ENCODE data around the gene PFKP. TPM values are rescaled to one million over a fixed set of nuclear protein-coding genes. Genes with fewer than 3 reads are reported as not detected.

PFKP gene
- total RNA-seq, 2 donors from 2014 or later, result 58.0 to 82.3 TPM

DNA sequence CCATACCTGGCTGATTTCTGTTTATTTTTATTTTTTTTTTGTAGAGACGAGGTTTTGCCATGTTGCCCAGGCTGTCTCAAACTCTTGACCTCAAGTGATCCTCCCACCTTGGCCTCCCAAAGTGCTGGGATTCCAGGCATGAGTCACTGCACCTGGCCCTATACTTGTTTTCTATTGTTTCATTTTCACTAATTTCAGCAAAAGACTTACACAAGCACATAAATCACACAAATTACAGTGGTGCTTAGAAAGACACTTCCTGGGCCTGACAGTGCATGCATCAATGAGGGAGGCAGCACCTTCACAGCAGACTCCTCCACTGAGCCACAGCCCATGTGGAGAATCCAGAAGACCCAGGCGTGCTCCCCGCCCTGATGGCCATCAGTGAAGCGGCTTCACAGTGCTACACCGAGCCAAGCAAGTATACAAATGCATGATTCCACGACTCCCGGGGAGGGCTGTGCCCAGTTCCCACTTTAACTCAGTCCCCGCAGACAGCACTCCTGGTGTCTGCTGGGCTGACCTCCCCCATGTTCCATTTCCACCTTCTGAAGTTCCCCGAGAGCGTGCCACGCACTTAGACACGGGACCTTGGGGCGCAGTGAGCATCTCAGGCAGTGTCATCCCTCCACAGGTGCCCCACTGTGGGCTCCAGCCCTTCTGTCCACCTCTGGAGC lies 84.7 kb downstream of the PFKP start:
- WGBS, 2 experiments (ENCODE audit: insufficient coverage in 1 of 2, insufficient read length in 1 of 2), result 95 to 99% methylated on average over 10 to 13 of the region's 13 CpGs

DNA sequence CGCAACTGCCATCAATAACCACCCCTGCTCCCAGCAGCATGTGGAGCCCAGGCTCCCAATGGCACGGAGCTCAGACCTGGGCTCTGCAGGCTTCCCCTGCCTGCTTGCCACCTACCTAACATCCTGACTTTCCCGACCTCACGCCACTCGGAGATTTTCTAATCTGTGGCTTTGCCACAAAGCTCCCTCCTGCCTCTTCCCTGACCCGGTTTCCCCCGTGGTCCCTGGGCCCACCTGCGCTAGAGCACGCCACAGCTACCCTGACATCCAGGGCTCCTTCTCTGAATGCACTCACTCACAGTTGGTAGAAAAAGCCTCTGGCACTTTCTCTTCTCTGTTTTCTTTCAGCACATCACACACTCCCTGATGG lies 85.2 kb downstream of the PFKP start:
- no peaks in the 10 kb centered on the region for H3K9me3 ChIP-seq (ENCODE audit: control insufficient read depth, low read length)
- 82 to 84% methylated on average over 7 to 9 of the region's 9 CpGs for WGBS, 2 experiments (ENCODE audit: insufficient coverage in 1 of 2, insufficient read length in 1 of 2)
- Mint-ChIP-seq H3K9me3 (no peaks in the 10 kb centered on the region), H3K4me3 (no peak overlapping the region), H3K4me1 (no peaks in the 10 kb centered on the region), H3K27me3 (ENCODE audit: insufficient read depth) (no peaks in the 10 kb centered on the region), H3K36me3 (ENCODE audit: low read depth) (peaks cover 60% of the 10 kb centered on the region), H3K27ac (no peak overlapping the region)
- TF ChIP-seq, protein P1, sequence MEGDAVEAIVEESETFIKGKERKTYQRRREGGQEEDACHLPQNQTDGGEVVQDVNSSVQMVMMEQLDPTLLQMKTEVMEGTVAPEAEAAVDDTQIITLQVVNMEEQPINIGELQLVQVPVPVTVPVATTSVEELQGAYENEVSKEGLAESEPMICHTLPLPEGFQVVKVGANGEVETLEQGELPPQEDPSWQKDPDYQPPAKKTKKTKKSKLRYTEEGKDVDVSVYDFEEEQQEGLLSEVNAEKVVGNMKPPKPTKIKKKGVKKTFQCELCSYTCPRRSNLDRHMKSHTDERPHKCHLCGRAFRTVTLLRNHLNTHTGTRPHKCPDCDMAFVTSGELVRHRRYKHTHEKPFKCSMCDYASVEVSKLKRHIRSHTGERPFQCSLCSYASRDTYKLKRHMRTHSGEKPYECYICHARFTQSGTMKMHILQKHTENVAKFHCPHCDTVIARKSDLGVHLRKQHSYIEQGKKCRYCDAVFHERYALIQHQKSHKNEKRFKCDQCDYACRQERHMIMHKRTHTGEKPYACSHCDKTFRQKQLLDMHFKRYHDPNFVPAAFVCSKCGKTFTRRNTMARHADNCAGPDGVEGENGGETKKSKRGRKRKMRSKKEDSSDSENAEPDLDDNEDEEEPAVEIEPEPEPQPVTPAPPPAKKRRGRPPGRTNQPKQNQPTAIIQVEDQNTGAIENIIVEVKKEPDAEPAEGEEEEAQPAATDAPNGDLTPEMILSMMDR (conservative IDR thresholded peaks at IDR 0.05), result no peak
- H3K27ac ChIP-seq (ENCODE audit: low read depth, low read length), result no peak overlapping the region
- peaks cover 77% of the 10 kb centered on the region for H3K36me3 ChIP-seq (ENCODE audit: control insufficient read depth, insufficient read depth, low read length)
- H3K9ac ChIP-seq (ENCODE audit: extremely low read depth, low read length, poor library complexity, severe bottlenecking), result no peak overlapping the region
- H3K4me3 ChIP-seq (ENCODE audit: low read length), result no peak overlapping the region
- no peaks in the 10 kb centered on the region for H3K27me3 ChIP-seq (ENCODE audit: control insufficient read depth, insufficient read depth, low read length, poor library complexity, severe bottlenecking)
- DNase-seq, result no peak
- no peaks in the 10 kb centered on the region for H3K4me1 ChIP-seq (ENCODE audit: control insufficient read depth, insufficient read depth, low read length)

More for the DNA sequence above, 84.7 kb downstream of the PFKP start:
- no peaks in the 10 kb centered on the region for H3K27me3 Mint-ChIP-seq (ENCODE audit: insufficient read depth)
- no peaks in the 10 kb centered on the region for H3K4me1 ChIP-seq (ENCODE audit: control insufficient read depth, insufficient read depth, low read length)
- no peak overlapping the region for H3K4me3 Mint-ChIP-seq
- H3K9ac ChIP-seq (ENCODE audit: extremely low read depth, low read length, poor library complexity, severe bottlenecking), result no peak overlapping the region
- H3K27me3 ChIP-seq (ENCODE audit: control insufficient read depth, insufficient read depth, low read length, poor library complexity, severe bottlenecking), result no peaks in the 10 kb centered on the region
- no peaks in the 10 kb centered on the region for H3K9me3 ChIP-seq (ENCODE audit: control insufficient read depth, low read length)
- no peak overlapping the region for H3K27ac Mint-ChIP-seq
- no peak overlapping the region for H3K4me3 ChIP-seq (ENCODE audit: low read length)
- H3K36me3 ChIP-seq (ENCODE audit: control insufficient read depth, insufficient read depth, low read length), result peaks cover 76% of the 10 kb centered on the region
- no peaks in the 10 kb centered on the region for H3K9me3 Mint-ChIP-seq
- peaks cover 61% of the 10 kb centered on the region for H3K36me3 Mint-ChIP-seq (ENCODE audit: low read depth)
- no peak for DNase-seq
- no peak overlapping the region for H3K27ac ChIP-seq (ENCODE audit: low read depth, low read length)
- H3K4me1 Mint-ChIP-seq, result no peaks in the 10 kb centered on the region
- TF ChIP-seq, protein P1 (conservative IDR thresholded peaks at IDR 0.05), result no peak

DNA sequence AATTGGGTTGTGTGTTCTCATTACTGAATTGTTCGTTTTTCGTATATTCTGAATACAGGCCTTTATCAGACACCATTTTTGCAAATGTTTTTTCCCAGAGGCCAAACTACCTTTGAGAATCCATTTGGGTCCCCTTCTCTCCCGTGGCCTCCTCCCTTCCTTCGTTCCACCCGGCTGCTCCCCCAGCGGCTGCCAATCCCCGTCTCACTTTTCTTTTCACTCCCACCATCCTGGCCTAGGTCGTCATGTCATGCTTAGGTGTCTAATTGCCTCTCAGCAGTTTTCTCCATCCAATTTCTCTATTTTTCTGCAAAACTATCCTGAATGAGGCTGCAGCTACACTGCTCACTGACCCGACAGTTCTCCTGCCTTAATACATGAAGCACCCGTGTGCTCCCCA lies 87.3 kb downstream of the PFKP start:
- WGBS, 2 experiments (ENCODE audit: insufficient coverage in 1 of 2, insufficient read length in 1 of 2), result 92 to 99% methylated on average over 10 of the region's 10 CpGs
- Mint-ChIP-seq H3K36me3 (ENCODE audit: low read depth) (peaks cover 65% of the 10 kb centered on the region), H3K4me1 (no peaks in the 10 kb centered on the region), H3K27me3 (ENCODE audit: insufficient read depth) (no peaks in the 10 kb centered on the region), H3K9me3 (no peaks in the 10 kb centered on the region), H3K27ac (no peak overlapping the region), H3K4me3 (no peak overlapping the region)
- TF ChIP-seq, protein P1 (conservative IDR thresholded peaks at IDR 0.05), result no peak
- H3K27ac ChIP-seq (ENCODE audit: low read depth, low read length), result no peak overlapping the region
- no peak for DNase-seq
- H3K27me3 ChIP-seq (ENCODE audit: control insufficient read depth, insufficient read depth, low read length, poor library complexity, severe bottlenecking), result no peaks in the 10 kb centered on the region
- H3K9me3 ChIP-seq (ENCODE audit: control insufficient read depth, low read length), result no peaks in the 10 kb centered on the region
- no peaks in the 10 kb centered on the region for H3K4me1 ChIP-seq (ENCODE audit: control insufficient read depth, insufficient read depth, low read length)
- H3K36me3 ChIP-seq (ENCODE audit: control insufficient read depth, insufficient read depth, low read length), result peaks cover 84% of the 10 kb centered on the region
- no peak overlapping the region for H3K9ac ChIP-seq (ENCODE audit: extremely low read depth, low read length, poor library complexity, severe bottlenecking)
- no peak overlapping the region for H3K4me3 ChIP-seq (ENCODE audit: low read length)
